NCI-H748 (cell line): ENCODE results near the gene XRCC4.
"Not testable (repeated sequence)": the region's sequence is repeated elsewhere in the genome, so short reads cannot be mapped to it uniquely, and the experiment has no call there.

Experiments
- DNase-seq: peaks from one replicate; lab custom pipeline; 2025; ENCODE audit not compliant: unreplicated experiment; lab: John Stamatoyannopoulos, UW

XRCC4 gene

GRCh38 chr5:83253720-83254119 is 176.4 kb downstream of the XRCC4 start:
- DNase-seq = no peak

- DNase-seq = no peak
Observed at GRCh38 chr5:83255268-83255667, 177.9 kb downstream of the XRCC4 start.

GRCh38 chr5:83256091-83256780 is 178.9 kb downstream of the XRCC4 start:
- no peak for DNase-seq

DNA sequence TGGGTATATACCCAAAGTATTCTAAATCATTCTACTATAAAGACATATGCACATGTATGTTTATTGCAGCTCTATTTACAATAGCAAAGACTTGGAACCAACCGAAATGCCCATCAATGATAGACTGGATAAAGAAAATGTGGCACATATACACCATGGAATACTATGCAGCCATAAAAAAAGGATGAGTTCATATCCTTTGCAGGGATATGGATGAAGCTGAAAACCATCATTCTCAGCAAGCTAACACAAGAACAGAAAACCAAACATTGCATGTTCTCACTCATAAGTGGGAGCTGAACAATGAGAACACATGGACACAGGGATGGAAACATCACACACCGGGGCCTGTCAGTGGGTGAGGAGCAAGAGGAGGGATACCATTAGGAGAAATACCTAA is 180.3 kb downstream of the XRCC4 start:
- not testable (repeated sequence) for DNase-seq

- peak; percentile 93 for DNase-seq
Observed at GRCh38 chr5:83265318-83265717, 188.0 kb downstream of the XRCC4 start.

DNA sequence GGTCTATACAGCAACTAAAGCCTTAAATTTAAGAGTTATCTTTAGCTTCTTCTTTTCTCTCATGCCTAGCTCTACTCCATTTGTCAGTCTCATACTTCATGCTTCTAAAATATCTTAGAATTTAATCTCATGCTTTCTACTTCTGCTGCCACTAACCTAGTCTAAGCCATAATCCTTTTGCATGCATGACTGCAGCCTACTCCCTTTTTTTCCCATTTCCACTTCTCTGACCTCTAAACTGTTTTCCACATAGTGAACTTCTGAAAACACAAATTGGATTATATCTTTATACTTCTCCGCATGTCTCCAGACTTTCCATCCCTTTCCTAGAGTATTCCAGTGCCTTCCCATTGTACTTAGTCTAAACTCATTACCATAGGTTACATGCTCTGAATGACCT is 193.0 kb downstream of the XRCC4 start:
- no peak for DNase-seq

DNA sequence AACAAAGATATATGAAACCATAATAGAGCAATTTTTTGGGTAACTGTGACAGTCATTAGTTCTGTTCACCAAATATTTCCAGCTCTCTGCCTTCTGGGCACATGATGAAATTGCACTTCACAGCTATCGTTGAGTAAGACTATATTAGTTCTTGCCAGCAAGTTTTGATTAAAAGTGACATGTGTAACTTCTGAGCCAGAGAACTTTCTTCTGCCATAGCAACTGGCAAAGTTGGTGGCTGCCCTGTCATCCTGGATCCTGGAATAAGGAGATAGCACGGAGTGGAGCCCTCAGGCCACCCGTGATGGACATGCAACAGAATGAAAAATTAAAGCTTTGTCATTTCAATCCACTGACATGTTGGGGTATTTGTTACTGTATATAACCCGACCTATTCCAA is 199.8 kb downstream of the XRCC4 start:
- DNase-seq = no peak

- peak; percentile 25 for DNase-seq
Observed at GRCh38 chr5:83277953-83278352, 200.6 kb downstream of the XRCC4 start.

GRCh38 chr5:83281176-83281575 is 203.8 kb downstream of the XRCC4 start:
- no peak for DNase-seq

DNA sequence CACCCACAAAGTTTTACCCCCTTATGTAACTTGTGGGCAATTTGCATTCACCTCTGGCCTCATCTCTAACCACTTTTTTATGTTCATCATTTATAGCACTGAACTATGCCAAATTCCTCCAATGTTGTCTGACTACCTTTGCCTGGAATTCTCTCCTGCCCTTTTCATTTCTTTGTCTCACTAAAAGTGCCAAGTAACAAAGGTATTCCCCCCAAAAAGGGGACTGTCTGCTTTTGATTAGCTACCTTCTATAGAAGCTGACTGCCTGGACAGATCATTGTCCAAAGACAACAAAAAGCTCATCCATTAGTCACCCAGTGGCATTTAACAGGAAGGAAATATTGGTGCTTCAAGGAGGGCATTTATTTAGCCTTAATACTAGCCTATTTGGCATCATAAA is 204.3 kb downstream of the XRCC4 start:
- no peak for DNase-seq

GRCh38 chr5:83283761-83284160 is 206.4 kb downstream of the XRCC4 start:
- DNase-seq = no peak

GRCh38 chr5:83285661-83286398 is 208.5 kb downstream of the XRCC4 start:
- no peak for DNase-seq

- no peak for DNase-seq
Observed at GRCh38 chr5:83294246-83294645, 216.9 kb downstream of the XRCC4 start.

- no peak for DNase-seq
Observed at GRCh38 chr5:83299353-83299752, 222.0 kb downstream of the XRCC4 start.

GRCh38 chr5:83306572-83307241 is 229.4 kb downstream of the XRCC4 start:
- no peak for DNase-seq

DNA sequence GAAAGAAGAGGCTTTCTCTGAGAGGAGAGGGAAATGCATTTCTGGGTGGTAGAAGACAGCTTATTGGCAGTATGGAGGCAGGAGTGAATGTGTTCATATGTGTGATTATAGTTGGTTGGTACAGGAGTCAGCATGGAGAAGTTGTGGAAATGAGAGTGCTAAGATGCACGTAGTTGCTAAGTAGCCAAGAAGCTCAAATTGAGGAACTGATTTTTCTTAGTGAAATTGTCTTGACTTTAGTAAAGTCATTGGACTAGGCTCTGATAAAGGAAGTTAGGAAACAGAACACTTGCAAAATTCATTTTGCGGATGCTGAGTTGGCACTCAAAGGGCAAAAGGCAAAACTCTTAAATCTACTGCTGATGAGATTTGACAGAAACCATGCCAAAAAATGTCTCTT is 235.3 kb downstream of the XRCC4 start:
- no peak for DNase-seq

- DNase-seq = no peak
Observed at GRCh38 chr5:83313436-83313835, 236.1 kb downstream of the XRCC4 start.

- no peak for DNase-seq
Observed at GRCh38 chr5:83321483-83322055, 244.2 kb downstream of the XRCC4 start.

GRCh38 chr5:83322273-83322924 is 245.1 kb downstream of the XRCC4 start:
- no peak for DNase-seq

DNA sequence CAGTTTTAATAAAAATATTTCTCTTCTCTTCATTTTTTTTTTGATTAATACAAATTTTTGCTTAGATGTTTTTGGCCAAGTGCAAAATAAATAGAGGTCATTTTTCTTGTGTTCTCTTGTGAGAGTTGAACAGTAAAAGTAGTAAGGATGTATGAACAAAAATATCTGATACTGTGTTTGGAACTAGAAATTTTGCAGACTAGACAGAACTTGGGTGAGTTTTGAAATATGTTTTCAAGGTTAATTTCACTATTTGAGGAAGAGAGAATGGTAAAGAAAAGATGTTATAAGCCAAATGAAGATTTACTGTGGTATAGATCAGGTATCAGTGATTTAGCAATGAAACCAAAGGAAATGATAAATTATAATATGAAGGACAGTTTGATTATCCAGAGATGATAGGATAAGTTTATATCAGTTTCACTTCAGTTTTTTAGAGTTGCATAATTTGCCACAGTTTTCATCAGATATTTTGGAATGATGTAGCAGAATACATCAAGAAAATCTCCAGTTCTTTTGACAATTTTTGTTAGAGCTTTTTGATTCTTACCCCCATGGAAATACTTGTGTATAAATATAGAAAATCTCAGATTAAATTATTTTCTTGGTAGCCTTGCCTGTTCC is 246.3 kb downstream of the XRCC4 start:
- no peak for DNase-seq

- DNase-seq = no peak
Observed at GRCh38 chr5:83331842-83332241, 254.5 kb downstream of the XRCC4 start.
